NCI-H2029 (cell line): Measurements from ENCODE around the gene RAB3IP.
"Not testable (repeated sequence)": the region's sequence is repeated elsewhere in the genome, so short reads cannot be mapped to it uniquely, and the experiment has no call there.

Experiments
- DNase-seq: peaks from one replicate; lab custom pipeline; 2025; lab: John Stamatoyannopoulos, UW

The RAB3IP gene

GRCh38 chr12:69836015-69836414 is 97.4 kb downstream of the RAB3IP start:
- no peak for DNase-seq

GRCh38 chr12:69837191-69837590 is 98.5 kb downstream of the RAB3IP start:
- no peak for DNase-seq

DNA sequence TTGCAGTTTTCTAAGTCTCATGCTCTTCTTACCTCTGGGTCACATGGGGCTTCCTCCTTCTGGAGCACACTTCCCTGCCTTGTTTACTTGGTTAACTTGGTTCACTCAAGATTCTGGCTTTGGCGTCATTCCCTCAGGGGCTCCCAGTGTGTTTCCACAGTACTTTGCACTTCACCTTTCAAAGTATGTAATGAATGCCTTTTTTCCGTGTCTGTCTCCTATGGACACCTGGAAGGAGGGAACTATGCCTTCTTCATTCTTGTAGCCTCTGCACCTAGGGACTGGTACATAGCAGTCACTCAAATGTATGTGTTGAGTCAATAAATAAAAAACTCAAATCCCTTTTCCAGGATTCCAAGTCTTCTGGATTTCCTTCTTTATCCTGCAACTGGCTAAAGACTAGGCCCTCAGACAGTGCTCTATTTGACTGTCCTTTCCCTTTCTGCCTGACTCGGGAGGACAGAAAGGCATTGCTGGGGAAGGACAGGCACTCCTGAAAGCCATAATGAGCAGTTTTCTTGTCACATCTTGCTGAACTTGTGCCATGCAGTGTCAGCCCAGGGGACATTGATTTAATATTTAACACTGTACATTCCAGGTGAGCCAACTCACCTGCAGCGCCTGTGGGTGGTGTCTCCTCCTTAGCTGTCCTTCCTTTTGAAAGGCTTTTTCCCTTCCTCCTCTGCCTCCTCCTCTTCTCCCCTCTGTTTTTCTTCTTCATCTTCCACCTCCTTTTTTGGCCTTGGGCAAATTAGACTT is 99.2 kb downstream of the RAB3IP start:
- no peak for DNase-seq

GRCh38 chr12:69840727-69841126 is 102.1 kb downstream of the RAB3IP start:
- DNase-seq = no peak

GRCh38 chr12:69843608-69844007 is 104.9 kb downstream of the RAB3IP start:
- DNase-seq = no peak

DNA sequence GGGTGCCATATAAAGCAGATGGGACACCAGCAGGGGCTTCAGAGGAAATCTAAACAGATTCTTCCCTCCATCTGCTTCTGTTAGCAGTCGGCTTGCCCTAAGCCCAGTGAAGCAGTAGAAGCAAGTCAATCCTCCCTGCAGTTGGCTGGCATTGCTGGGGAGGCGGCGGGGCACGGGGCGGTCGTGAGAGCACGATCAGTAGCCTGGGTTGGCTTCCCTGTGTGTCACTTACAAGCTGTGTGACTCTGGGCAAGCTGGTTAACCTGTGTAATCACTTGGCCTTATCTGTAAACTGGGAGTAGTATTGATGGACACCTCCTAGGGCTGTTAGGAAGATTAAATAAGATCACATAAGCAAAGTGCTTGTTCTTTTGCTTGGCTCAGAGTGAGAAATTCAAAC is 105.8 kb downstream of the RAB3IP start:
- DNase-seq = no peak

- DNase-seq = no peak
These were observed 106.2 kb downstream of the RAB3IP start for GRCh38 chr12:69844836-69845235.

GRCh38 chr12:69846976-69847375 is 108.3 kb downstream of the RAB3IP start:
- DNase-seq = no peak

GRCh38 chr12:69851976-69852375 is 113.3 kb downstream of the RAB3IP start:
- DNase-seq = no peak

DNA sequence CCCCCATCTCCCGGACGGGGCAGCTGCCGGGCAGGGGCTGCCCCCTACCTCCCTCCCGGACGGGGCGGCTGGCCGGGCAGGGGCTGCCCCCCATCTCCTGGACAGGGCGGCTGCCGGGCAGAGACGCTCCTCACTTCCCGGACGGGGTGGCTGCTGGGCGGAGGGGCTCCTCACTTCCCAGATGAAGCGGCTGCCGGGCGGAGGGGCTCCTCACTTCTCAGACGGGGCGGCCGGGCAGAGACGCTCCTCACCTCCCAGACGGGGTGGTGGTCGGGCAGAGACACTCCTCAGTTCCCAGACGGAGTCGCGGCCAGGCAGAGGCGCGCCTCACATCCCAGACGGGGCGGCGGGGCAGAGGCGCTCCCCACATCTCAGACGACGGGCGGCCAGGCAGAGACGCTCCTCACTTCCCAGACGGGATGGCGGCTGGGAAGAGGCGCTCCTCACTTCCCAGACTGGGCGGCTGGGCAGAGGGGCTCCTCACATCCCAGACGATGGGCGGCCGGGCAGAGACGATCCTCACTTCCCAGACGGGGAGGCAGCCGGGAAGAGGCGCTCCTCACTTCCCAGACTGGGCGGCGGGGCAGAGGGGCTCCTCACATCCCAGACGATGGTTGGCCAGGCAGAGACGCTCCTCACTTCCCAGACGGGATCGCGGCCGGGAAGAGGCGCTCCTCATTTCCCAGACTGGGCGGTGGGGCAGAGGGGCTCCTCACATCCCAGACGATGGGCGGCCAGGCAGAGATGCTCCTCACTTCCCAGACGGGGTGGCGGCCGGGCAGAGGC is 114.7 kb downstream of the RAB3IP start:
- not testable (repeated sequence) for DNase-seq

GRCh38 chr12:69866698-69867097 is 128.0 kb downstream of the RAB3IP start:
- no peak for DNase-seq

DNA sequence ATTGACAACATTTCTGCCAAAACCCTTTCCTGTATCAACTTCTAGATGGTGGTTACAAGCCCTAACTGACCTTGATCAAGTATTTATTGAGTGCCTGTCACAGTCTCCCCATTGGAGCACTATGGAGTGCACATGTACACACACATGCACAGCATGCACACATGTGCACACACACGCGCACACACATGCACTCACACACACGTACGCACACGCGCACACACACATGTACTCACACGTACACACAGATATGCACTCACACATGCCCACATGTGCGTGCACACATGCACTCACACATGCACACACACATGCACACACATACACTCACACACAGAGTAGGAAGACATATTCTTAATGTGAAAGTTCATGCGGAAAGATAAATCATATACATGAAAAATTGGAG is 130.0 kb downstream of the RAB3IP start:
- no peak for DNase-seq

DNA sequence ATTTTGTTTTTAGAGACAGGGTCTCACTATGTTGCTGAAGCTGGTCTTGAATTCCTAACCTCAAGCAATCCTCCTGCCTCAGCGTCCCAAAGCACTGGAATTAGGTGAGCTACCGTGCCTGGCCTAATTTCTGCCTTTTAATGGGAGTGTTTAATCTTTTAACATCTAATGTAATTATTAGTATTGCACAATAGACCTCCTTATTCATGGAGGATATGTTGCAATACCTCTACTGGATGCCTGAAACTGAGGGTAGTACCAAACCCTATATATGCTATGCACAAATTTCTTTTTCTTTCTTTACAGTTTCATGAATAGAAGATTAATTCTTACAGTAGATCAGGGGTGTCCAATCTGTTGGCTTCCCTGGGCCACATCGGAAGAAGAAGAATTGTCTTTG is 134.1 kb downstream of the RAB3IP start:
- DNase-seq = no peak
